ENCODE measurements around the gene AXIN1. TPM values are rescaled to one million over a fixed set of nuclear protein-coding genes. Genes with fewer than 3 reads are reported as not detected.

Gene AXIN1
- total and polyA plus RNA-seq, 9 donors: 11.5 to 19.2 (median 14.4) TPM

DNA sequence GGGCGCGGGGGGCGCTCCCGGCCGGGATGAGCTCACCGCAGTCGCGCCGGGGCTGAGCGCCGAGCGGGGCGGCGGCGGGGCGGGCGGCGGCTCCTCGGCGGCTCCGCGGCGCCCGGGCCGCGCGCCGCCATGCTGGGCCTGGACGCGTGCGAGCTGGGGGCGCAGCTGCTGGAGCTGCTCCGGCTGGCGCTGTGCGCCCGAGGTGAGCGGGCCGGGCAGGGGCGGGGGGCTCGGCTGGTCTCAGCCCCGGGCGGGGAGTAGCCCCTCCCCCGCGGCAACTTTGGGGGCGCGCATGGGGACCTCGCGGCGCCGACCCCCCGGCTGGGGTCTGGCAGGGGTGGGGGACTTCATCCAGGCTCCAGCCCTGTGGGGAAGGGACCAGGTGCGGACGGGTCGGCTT lies 72.0 kb downstream of the AXIN1 start, which contains the start of gene ARHGDIG:
ARHGDIG (plus strand) TSS at position 40 of the 400 bp plus-strand sequence; CDS start at position 130, 90 bp downstream.
- H3K9me3 ChIP-seq (replicated peaks; ENCODE audit: control insufficient read depth, low read depth, low read length): no peaks in the 10 kb centered on the region
- under 1% methylated on average over 52 of the region's 54 CpGs for WGBS (ENCODE audit: insufficient coverage)
- no peak within 1 kb of the TSS for H3K27ac ChIP-seq (ENCODE audit: low read length)
- DNase-seq: peak; percentile 33
- H3K36me3 ChIP-seq (ENCODE audit: control insufficient read depth, insufficient read depth, low read length): no peaks in the 10 kb centered on the region
- peak within 1 kb of the TSS; percentile 19 for H3K4me3 ChIP-seq (ENCODE audit: low read length)
- peaks cover 55% of the 10 kb centered on the region for H3K27me3 ChIP-seq (ENCODE audit: control insufficient read depth, insufficient read depth, low read length)
- H3K4me1 ChIP-seq (ENCODE audit: control insufficient read depth, insufficient read depth, low read length): peaks cover 21% of the 10 kb centered on the region

DNA sequence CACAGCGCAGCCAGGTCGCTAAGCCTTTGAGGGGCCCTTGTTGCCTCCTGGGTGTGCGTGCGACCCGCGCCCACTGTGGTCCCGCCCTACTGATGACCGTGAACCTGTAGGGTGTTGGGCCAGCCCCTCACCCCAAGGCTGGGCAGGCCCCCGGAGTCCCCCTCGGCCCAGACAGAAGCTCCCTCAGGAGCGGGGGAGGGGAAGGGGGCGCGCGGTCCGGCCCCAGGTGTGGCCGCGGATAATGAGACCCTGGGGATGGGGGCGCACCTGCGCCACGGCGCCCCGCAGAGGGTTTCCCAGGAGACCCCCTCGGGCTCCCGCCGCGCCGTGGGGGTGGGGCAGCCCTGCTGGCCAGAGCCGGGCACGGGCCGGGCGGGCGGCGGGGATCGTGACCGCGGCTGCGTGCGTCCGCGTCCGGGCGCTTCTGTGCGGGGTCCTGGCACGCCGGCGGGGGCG lies 72.5 kb downstream of the AXIN1 start:
- DNase-seq: no peak
- Histone ChIP-seq H3K36me3 (ENCODE audit: control insufficient read depth, insufficient read depth, low read length) (no peaks in the 10 kb centered on the region), H3K27ac (ENCODE audit: low read length) (no peak overlapping the region), H3K4me1 (ENCODE audit: control insufficient read depth, insufficient read depth, low read length) (peaks cover 24% of the 10 kb centered on the region), H3K9me3 (replicated peaks; ENCODE audit: control insufficient read depth, low read depth, low read length) (no peaks in the 10 kb centered on the region), H3K4me3 (ENCODE audit: low read length) (no peak overlapping the region), H3K27me3 (ENCODE audit: control insufficient read depth, insufficient read depth, low read length) (peaks cover 59% of the 10 kb centered on the region)
- WGBS (ENCODE audit: insufficient coverage): 3% methylated on average over 45 of the region's 47 CpGs

DNA sequence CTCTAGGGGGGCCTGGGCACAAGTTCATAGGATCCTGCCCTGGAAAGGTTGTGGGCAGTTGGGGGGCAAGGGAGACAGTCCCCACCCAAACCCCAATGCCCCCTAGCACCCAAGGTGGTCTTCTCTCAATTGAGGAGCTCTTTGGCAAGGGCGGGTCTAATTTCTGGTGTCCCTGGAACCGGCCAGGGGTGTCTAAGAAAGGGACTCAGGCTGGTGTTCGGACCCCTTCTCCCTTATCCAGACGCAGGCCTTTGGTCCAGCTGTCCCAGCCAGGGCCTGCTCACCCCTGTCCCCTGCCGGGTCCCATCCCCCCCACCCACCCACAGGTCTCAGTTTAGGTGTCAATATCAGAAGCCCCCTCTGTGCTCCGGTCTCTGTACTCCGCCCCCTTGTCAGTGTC lies 73.0 kb downstream of the AXIN1 start:
- 60% methylated on average over 3 of the region's 7 CpGs for WGBS (ENCODE audit: insufficient coverage)
- Histone ChIP-seq H3K27me3 (ENCODE audit: control insufficient read depth, insufficient read depth, low read length) (peaks cover 64% of the 10 kb centered on the region), H3K36me3 (ENCODE audit: control insufficient read depth, insufficient read depth, low read length) (no peaks in the 10 kb centered on the region), H3K9me3 (replicated peaks; ENCODE audit: control insufficient read depth, low read depth, low read length) (no peaks in the 10 kb centered on the region), H3K4me3 (ENCODE audit: low read length) (no peak overlapping the region), H3K4me1 (ENCODE audit: control insufficient read depth, insufficient read depth, low read length) (peaks cover 27% of the 10 kb centered on the region), H3K27ac (ENCODE audit: low read length) (no peak overlapping the region)
- no peak for DNase-seq

DNA sequence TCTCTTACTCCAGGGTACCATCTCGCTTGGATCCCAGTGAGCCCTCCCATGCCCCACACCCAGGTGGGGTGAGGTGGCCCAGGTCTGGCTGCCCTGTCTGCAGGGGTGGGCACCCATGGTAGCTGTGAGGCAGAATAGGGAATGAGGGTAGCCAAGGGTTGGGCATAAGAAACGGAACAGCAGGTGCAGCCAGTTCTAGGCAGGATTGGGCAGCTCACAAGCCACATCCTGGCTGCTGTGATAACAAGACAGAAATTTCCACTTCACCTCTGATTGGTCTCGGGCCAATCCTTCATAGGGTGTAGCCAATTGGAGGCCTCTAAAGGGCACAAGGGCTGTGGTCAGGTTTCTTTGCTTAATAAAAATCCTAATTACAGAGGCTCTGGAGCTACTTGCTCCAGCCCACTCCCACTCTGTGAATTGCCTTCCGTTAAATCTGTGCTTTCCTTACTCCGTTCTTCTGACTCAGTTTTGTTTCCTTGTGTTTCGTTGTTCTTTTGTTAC lies 73.6 kb downstream of the AXIN1 start:
- 20% methylated on average over 2 of the region's 6 CpGs for WGBS (ENCODE audit: insufficient coverage)
- DNase-seq: no peak

DNA sequence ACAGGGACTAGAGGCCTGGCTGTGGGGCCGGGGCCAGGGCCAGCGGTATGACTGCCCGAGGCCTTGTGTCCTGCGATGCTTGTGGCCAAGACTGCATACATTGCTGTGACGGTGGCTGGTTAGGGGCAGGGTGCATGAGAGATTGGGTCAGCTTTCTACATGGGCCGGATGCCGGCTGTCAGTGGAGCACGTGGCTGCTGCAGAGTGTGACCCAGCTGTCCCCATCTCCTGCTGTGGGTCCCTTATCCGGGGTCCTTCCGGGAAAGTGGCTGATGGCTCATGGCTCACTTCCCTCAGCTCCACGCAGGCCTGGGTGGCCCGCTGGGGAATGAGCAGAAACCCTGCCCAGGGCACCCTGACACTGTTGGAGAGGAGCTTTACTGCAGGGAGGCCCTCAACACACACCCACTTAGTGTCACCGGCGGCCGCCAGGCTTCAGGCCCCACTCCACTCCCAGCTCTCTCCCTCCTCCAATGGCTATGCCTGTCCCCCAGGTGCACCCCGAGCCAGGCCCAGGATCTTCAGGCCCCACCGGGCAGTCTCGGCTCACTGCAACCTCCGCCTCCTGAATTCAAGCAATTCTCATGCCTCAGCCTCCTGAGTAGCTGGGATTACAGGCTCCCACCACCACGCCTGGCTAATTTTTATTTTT lies 76.0 kb downstream of the AXIN1 start:
- DNase-seq: no peak
- WGBS (ENCODE audit: insufficient coverage): 60% methylated on average over 20 of the region's 20 CpGs
- Histone ChIP-seq H3K9me3 (replicated peaks; ENCODE audit: control insufficient read depth, low read depth, low read length) (no peaks in the 10 kb centered on the region), H3K4me1 (ENCODE audit: control insufficient read depth, insufficient read depth, low read length) (peaks cover 33% of the 10 kb centered on the region), H3K27me3 (ENCODE audit: control insufficient read depth, insufficient read depth, low read length) (peaks cover 63% of the 10 kb centered on the region), H3K27ac (ENCODE audit: low read length) (no peak overlapping the region), H3K4me3 (ENCODE audit: low read length) (no peak overlapping the region), H3K36me3 (ENCODE audit: control insufficient read depth, insufficient read depth, low read length) (no peaks in the 10 kb centered on the region)

More for the DNA sequence above, 73.6 kb downstream of the AXIN1 start:
- H3K9me3 ChIP-seq (replicated peaks; ENCODE audit: control insufficient read depth, low read depth, low read length): no peaks in the 10 kb centered on the region
- H3K27me3 ChIP-seq (ENCODE audit: control insufficient read depth, insufficient read depth, low read length): peaks cover 68% of the 10 kb centered on the region
- peaks cover 27% of the 10 kb centered on the region for H3K4me1 ChIP-seq (ENCODE audit: control insufficient read depth, insufficient read depth, low read length)
- H3K4me3 ChIP-seq (ENCODE audit: low read length): no peak overlapping the region
- H3K36me3 ChIP-seq (ENCODE audit: control insufficient read depth, insufficient read depth, low read length): no peaks in the 10 kb centered on the region
- no peak overlapping the region for H3K27ac ChIP-seq (ENCODE audit: low read length)

DNA sequence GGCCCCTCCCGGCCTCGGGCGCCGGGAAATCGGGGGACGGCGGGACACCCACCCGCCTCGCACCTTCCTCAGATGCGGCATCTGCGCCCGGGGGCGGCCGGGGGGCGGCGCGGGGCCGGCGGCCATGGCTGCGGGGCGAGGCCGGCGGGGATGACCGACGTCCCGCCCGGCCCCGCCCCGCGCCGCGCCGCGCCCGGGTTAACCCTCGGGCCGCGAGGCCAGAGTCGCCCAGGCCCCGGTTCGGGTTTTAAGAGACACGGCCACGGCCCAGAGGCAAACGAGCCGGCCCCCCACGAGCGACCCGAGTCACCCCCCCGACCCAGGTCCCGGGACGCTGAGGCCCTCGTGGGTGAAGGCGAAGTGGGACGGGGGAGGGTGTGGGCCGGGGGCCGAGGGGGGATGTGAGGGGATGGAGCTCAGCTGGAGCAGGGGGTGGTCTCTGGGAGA lies 76.7 kb downstream of the AXIN1 start, which contains the start of gene RGS11:
RGS11 (minus strand) TSS at position 159 of the 447 bp plus-strand sequence; CDS start at position 126, 33 bp downstream.
- Histone ChIP-seq H3K27me3 (ENCODE audit: control insufficient read depth, insufficient read depth, low read length) (peaks cover 55% of the 10 kb centered on the region), H3K4me1 (ENCODE audit: control insufficient read depth, insufficient read depth, low read length) (peaks cover 25% of the 10 kb centered on the region), H3K4me3 (ENCODE audit: low read length) (peak within 1 kb of the TSS; percentile 23), H3K36me3 (ENCODE audit: control insufficient read depth, insufficient read depth, low read length) (no peaks in the 10 kb centered on the region), H3K9me3 (replicated peaks; ENCODE audit: control insufficient read depth, low read depth, low read length) (no peaks in the 10 kb centered on the region), H3K27ac (ENCODE audit: low read length) (no peak within 1 kb of the TSS)
- no peak for DNase-seq
- WGBS (ENCODE audit: insufficient coverage): under 1% methylated on average over 56 of the region's 56 CpGs

DNA sequence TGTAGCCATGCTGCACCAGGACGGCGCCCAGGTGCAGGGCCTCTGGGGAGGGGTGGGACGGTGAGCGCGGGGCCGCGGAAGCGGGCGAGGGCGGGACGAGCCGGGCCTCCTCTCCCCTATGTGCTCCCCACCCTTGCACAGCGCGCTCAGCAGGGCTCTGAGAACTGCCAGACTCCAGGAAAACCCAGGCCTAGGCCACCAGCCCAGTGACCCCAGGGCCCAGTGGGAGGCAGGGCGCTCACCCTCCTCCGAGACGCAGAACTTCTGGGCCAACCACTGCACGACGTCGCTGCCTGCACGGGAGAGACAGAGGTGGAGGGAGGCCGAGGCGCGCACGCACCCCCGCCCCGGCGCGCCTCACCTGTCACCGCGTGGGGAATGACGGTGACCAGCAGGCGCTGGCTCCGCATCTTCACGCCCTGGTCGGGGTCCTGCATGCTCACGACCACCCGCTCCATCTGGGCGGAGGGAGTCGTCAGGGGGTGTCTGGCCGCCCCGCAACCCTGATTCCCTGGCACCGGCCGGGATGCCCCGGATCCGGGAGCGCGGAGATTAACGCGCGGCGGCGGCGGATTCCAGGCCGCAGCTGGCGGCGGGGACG lies 77.4 kb downstream of the AXIN1 start:
- peaks cover 24% of the 10 kb centered on the region for H3K4me1 ChIP-seq (ENCODE audit: control insufficient read depth, insufficient read depth, low read length)
- no peaks in the 10 kb centered on the region for H3K36me3 ChIP-seq (ENCODE audit: control insufficient read depth, insufficient read depth, low read length)
- peak overlapping the region; percentile 23 for H3K4me3 ChIP-seq (ENCODE audit: low read length)
- no peaks in the 10 kb centered on the region for H3K9me3 ChIP-seq (replicated peaks; ENCODE audit: control insufficient read depth, low read depth, low read length)
- no peak overlapping the region for H3K27ac ChIP-seq (ENCODE audit: low read length)
- peaks cover 56% of the 10 kb centered on the region for H3K27me3 ChIP-seq (ENCODE audit: control insufficient read depth, insufficient read depth, low read length)
- 2% methylated on average over 55 of the region's 58 CpGs for WGBS (ENCODE audit: insufficient coverage)
- DNase-seq: no peak

DNA sequence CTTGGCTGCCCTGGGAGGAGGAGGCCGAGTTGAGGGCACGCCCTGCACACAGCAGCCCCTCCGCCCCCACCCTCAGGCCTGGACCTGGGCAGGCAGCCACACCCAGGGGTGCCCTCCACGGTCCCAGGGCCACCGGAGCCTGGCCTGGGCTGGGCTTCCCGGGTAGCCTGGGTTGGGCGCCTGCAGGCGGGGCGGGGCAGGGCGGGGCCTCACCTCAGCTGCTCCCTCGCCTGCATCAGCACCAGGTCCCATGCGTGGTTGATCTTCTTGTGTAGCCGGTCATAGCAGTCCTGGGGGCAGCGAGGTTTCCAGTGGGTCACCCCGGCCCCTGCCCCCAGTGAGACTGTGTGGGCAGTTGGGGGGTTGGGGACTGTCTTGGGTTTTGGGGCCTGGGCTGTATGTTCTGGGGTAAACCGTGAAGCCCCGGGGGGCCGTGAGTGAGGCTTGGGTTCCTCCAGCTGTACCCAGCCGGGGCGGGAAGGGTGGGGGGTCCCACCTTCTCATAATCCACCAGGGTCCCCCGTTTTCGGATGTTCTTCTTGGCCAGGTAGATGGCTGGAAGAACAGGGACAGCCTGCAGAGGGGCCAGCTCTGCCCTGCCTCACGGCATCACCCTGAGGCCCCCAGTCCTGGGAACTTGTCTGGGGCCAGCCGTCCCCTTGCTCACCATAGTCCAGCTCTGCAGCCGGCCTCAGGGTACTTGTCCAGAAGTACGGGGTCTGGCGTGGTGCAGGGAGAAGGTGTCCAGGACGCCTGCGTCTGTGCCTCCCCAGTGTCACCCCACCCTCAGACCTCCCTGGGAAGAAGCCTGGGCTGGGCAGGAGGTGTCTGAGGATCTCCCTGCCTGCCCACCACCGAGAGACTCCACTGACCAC lies 78.7 kb downstream of the AXIN1 start:
- Histone ChIP-seq H3K4me1 (ENCODE audit: control insufficient read depth, insufficient read depth, low read length) (peaks cover 21% of the 10 kb centered on the region), H3K27ac (ENCODE audit: low read length) (no peak overlapping the region), H3K27me3 (ENCODE audit: control insufficient read depth, insufficient read depth, low read length) (peaks cover 42% of the 10 kb centered on the region), H3K9me3 (replicated peaks; ENCODE audit: control insufficient read depth, low read depth, low read length) (no peaks in the 10 kb centered on the region), H3K4me3 (ENCODE audit: low read length) (no peak overlapping the region), H3K36me3 (ENCODE audit: control insufficient read depth, insufficient read depth, low read length) (no peaks in the 10 kb centered on the region)
- 78% methylated on average over 17 of the region's 30 CpGs for WGBS (ENCODE audit: insufficient coverage)
- DNase-seq: no peak

DNA sequence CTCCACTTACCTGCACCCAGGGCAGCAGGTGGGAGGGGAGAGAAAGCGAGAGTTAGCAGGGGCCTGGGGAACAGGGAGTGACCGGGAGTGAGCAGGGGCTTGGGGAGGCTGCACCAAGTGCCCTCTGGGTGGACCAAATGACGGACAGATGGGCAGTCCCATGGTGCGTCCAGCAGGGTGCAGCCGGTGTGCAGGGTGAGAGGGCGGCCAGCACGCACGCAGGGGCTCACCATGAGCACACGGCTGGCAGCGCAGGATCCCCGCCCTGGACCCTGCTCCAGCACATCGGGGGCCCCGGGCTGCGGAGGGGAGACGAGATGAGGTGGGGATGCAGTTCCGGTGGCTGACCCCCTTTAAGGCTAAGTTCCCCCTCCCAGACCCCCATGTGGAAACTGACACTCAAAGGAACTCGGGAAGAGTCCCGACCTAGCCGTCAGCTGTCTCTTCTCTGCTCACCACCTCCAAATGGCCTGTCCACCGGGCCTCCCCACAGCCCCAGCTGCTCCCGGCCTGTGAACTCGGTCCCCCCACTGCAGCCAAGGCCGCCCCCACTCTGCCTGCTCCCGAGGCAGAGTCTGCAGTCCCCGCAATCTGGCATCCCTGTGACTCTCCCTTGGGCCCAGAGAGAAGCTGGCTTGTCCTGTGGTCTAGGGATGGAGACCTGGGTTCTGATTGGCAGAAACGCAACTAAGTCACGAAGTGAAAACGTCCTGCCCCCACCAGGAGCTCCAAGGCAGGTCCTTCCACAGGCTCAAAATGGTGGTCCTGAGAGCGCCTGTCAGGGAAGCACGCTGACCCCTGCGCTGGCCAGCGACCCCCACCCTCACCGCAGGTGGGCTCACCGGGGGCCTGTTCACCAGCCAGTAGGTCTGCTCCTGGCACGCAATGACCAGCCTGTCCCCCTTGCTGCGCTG lies 79.6 kb downstream of the AXIN1 start:
- Histone ChIP-seq H3K36me3 (ENCODE audit: control insufficient read depth, insufficient read depth, low read length) (no peaks in the 10 kb centered on the region), H3K9me3 (replicated peaks; ENCODE audit: control insufficient read depth, low read depth, low read length) (no peaks in the 10 kb centered on the region), H3K4me3 (ENCODE audit: low read length) (no peak overlapping the region), H3K4me1 (ENCODE audit: control insufficient read depth, insufficient read depth, low read length) (peaks cover 21% of the 10 kb centered on the region), H3K27ac (ENCODE audit: low read length) (no peak overlapping the region), H3K27me3 (ENCODE audit: control insufficient read depth, insufficient read depth, low read length) (peaks cover 37% of the 10 kb centered on the region)
- no peak for DNase-seq
- WGBS (ENCODE audit: insufficient coverage): 62% methylated on average over 27 of the region's 36 CpGs

Measured in muscle of leg (tissue), 11 donors.